Brain pericyte (primary cell): Measurements from ENCODE around the gene ALLC.
"Not testable (repeated sequence)": the region's sequence is repeated elsewhere in the genome, so short reads cannot be mapped to it uniquely, and the experiment has no call there.

Experiments used
- DNase-seq: peaks from one replicate; pipeline ENCODE4 v3.0.0-alpha.2; 2012; ENCODE audit warnings: low read depth, low spot score

Gene ALLC

DNA sequence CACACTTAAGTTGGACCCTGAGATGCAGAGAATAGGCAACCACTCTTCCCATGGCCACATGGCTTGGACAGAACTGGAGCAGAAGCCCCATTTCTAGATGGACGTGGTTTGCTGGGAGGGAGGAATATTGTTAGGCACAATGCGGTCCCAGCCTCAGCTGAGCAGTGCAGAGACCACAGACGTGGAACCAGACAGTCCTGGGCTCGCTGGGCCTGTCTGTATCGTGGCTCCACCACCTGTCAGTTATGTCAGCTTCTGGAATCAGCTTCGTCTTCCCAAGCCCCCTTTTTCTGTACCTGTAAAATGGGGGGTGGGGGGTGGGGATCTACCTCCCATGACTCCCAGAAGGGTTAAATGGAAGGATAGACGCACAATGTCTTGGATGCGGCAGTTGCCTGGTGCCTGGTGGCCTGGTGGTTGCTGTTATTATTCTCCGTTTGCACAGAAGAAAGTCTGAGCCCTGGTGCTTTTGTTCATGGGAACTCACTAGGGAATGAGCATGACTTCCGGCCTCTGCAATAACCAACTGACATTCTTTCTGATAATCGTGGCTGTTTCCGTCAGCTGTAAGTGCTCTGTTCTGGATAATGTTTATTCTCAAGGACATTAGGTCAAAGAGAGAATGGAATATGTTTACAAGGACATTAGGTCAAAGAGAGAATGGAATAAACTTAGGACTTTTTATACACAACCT lies 31.7 kb upstream of the ALLC start:
- no peak for DNase-seq

DNA sequence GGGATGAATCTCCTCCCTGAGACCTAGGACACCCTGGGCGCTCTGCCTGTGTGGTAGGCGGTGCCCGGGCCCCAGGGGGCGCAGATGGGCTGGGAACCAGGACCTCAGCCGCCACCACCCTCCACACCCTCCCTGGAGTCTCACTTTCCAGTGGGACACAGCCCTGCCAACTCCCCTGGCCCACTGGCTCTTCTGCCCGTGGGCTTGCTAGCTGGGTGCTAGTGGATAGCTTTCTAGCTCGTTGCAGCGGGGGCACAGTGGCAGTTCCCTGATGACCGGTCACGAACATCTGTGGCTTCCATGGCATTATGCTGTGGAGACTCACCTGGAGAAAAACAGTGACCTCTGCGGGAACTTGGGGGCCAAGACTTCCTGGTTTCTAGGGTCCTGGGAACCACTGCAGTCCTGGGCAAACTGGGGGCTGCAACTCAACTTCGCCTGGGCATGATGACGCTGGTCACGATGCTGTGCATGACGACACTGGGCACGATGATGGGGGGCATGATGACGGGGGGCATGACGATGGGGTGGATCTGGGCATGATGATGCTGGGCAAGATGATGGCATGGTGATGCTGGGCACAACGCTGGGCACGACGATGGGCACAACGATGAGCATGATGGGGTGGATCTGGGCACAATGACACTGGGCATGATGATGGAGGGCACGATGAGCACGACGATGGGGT lies 31.0 kb upstream of the ALLC start:
- DNase-seq, result no peak

DNA sequence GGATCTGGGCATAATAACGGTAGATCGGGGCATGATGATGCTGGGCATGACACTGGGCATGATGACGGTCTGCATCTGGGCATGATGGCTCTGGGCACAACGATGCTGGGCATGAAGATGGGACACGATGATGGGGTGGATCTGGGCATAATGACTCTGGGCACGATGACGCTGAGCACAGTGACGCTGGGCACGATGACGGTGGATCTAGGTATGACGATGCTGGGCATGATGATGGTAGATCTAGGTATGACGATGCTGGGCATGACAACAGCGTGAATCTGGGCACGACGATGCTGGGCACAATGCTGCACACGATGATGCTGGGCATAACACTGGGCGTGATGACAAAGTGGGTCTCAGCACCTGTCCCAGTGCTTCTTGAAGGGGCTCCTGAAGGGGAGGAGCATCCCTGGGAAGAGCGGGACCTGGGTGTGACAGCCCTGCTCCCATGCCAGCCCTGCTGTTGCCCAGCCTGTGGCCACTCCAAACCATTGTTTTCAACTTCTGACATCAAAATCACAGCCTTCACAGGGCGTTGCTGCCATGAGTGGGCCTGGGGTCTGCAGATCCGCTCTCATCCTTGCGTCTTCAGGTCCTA lies 30.4 kb upstream of the ALLC start:
- no peak for DNase-seq

DNA sequence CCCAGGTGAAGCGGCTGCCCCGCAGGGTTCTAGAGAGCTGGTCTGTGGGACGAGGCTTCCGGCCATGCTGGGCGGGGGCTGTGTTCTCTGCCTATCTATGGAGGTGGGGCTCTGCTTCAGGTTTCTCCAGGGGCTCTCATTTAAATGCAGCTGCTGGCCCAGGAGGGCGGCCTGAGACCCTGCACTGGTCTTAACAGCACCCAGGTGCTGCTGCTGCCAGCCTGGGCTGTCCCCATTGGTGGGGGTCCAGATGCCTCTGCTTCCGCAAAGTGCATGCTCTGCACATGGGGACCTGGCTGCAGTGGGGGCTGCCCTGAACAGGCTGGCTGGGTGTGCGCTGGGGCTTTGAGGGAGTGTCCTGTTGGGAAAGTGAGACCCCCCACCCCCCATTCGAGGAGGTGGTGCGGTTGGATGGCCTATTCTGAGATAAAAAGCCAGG lies 29.7 kb upstream of the ALLC start:
- no peak for DNase-seq

DNA sequence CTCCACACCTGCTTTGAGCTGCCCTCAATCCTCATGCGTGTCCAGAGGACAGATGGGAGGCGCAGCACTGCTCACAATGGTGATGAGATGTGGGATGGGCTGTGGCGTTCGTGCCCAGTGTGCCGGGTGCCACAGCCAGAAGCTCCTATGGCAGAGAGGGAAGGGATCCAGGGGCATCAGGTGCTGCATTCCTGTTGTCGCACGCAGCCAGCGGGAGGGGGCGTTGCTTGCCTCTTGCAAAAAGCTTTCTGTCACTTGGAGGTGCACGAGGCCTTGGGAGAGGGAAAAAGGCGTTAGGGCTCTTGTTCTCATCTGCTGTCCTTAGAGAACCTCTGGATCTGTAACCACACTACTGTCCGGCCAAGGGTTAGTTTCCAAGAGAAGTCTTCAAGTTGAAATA lies 29.2 kb upstream of the ALLC start:
- DNase-seq, result no peak

DNA sequence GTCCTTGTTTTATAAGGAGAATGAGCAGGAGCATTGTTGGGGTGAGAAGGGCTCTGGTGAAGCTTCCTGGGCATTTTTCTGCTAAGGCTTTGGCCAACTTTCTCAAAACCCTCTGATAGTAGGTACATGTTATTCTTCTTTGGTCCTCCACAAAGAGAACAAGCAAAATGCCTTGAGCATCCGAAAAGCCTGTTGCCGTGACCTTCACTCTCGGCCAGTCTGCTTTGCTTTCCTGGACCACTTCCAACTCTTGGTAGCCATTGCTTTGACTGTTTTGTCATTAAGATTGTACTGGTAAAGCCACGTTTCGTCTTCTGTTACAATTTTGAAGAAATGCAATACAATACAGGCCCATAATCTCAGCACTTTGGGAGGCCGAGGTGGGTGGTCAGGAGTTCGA lies 27.4 kb upstream of the ALLC start:
- DNase-seq, result no peak

DNA sequence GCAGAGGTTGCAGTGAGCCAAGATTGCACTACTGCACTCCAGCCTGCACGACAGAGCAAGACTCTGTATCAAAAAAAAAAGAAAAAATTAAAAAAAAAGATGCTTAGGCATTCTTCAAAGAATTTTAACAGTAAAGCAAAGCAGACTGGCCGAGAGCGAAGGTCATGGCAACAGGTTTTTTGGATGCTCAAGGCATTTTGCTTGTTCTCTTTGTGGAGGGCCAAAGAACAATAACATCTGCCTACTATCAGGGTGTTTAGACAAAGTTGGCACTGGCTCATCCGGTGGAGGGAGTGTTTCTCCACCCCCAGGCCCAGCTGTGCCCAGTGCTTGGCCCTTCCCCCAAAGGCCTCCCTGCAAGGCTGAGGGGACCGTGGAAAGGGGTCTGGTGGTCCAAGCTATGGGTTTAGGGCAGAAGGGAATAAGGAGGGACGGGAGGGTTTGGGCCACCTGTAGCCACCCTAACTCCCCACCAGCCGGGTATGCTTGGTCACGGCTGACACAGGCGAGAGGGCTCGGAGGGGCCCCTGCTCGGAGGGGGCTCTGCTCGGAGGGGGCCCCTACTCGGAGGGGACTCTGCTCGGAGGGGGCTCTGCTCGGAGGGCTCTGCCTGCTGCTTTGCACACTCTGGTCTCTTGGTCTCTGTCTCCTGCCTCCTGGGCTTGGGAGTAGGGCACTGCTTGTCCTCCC lies 26.7 kb upstream of the ALLC start:
- DNase-seq, result no peak

DNA sequence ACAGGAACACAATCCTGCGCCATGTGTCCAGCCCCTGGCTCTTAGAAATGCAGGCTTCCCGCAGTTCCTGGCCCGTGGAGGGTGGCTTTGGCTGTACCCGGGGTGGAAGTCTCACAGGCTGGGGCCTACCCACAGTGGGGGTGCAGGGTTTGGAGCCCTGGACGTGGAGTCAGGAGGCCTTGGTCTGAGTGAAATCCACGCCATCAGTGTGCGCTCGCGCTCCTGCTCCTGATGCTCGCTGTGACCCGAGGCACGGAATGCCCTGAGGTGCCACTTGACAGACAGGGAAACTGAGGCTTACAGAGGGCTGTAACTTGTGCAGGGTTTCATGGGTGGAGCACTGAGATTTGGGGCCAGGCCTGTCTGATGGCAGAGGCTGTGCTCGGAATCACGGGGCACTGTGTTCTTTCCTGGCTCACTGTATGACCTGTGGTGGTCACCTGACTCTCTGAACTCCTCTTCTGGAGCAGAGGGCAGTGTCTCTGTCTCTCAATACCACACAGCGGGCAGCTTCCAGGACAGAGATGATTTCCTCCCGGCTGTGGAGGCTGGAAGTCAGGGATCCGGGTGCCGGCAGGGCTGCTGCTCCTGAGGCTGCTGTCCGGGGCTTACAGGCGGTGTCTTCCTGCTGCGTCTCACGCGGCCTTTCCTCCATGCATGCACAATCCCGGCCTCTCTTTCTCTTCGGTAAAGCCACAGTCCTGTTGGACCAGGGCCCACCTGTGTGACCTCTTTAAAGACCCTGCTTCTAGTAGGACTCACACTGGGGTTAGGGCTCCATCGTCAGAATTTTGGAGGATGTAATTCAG lies 25.9 kb upstream of the ALLC start:
- no peak for DNase-seq

DNA sequence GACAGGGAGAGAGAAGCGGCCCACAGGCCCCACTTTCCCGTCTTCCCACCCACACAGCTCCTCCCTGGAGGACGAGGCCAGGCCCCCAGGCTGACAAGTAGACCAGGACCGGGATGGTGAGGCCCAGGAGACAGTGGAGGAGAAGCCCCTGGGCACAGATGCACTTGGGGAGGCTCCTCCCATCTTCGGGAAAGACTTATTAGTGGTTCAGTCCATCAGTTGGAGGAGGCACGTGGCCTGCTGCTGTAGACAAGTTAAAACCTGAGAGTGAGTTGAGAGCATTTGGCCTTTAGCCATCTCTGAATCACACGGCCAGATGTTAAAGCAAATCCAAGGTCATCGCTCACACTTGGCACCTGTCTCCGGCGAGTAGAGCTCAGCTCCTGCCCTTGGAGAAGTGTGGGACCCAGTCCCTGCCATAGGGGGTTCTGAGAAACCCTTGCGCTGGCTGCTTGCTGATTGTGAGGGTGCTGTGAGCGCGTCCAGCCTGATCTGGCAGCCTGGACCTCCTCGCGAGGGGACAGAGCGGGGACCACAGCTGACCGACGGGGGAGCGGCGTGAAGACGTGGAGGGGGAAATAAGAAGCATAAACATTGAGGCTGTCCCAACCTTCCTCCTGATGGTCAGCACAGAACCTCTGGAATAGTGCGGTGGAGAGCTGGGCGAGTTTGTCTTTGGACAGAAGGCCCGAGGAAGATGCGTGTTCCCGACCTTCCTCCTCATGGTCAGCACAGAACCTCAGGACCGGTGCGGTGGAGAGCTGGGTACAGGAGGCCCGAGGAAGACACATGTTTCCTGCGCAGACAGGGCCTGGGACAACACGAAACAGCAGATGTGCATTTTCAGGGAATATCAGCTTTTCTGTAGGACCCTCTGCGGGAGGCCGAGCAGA lies 24.7 kb upstream of the ALLC start:
- no peak for DNase-seq

DNA sequence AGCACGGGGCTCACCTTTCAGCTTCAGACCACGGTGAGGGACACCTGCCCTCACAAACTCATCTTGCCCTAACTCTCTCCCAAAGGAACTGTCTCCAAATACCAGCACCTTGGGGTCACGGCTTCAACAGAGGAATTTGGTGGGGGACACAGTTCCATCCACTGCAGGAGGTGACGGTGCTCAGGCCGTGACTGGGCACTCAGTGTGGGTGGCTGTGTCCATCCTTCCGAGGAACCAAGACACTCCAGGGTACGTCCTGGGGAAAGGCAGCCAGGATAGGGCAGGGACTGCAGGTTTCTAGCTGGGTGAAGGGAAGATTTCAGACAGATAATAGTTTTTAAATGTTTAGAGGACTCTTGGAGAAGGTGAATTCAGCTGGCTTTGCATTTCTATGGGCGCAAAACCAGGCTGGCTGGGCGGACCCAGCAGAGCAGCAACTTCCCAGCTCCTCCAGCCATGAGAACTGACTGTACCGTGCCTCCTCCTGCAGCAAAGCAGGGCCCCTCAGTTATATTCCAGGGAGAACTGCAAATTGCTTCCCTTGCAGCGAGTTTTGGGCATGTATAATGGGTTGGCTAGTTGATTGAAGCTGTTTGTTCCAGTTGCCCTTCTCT lies 23.9 kb upstream of the ALLC start:
- DNase-seq, result no peak

DNA sequence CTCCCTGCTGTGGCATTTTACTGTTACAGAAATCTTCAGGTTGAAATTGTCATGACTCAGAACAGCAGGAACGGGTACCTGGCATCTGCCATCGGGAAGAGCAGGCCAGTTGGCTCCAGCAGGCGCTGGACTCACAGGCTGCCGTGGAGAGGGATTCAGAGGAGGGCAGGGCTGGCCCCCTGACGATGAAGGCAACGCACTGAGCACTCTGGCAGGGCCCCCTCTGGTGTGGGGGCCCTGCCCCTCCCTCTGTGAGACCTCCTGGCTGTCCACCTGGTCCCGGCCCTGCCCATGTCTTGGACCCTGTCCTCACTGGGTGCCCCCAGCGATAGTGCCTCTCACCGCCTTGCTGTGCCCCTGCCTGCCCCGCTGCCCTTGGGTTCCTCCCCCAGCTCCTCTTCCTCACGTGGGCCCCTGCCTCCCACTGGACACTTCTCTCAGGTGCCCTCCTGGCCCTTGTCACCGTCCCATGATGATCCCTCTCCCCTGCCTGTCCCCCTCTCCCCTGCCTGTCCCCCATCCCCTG lies 23.3 kb upstream of the ALLC start:
- DNase-seq, result no peak

DNA sequence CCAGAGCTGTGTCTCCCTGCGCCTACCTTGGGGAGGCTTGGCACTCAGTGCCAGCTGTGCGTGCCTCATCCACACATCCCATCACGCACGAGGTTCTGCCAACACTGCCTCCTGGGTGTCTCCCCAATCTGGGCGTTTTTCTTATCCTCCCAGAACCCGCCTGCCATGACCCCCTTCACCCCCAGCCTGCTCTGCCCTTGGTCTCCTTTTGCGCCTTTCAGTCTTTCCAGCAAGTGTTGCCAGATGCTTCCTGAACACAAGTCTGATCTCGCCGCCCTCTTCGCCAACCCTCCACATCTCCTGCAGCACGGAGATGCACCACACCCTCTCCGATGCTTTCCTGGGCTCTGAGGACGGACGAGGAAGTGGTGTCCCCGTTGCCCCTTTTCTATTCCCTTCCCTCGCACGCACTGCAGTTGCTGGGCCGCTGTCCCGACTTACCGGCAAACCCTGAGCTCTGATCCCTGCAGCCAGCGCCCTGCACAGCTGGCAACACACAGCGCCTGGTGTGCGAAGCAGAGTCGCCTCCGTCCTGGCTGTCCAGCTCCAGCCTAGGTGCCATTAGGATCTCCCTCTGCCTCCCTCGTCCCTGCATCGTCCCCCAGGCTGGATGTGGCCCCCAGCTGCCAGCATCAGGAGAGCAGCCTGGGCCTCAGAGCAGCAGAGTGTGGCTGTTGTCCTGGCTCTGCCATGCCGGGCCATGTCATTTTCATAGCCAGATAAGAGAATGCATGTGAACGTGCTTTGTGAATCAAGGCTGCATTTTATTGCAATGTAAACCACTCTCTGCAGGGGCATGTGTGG lies 22.6 kb upstream of the ALLC start:
- no peak for DNase-seq

DNA sequence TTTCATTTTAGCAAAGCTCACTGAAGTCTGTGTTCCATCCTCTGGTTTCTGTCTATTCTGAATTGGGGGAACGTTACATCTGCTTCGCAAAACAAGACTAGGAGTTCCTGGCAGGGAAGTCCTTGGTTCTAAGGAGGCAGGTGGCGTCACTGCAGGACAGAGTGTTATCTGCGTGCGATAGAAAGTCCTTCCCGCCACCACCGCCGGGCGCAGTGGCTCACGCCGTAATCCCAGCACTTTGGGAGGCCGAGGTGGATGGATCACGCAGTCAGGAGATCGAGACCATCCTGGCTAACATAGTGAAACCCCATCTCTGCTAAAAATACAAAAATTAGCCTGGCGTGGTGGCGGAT lies 22.0 kb upstream of the ALLC start:
- not testable (repeated sequence) for DNase-seq

DNA sequence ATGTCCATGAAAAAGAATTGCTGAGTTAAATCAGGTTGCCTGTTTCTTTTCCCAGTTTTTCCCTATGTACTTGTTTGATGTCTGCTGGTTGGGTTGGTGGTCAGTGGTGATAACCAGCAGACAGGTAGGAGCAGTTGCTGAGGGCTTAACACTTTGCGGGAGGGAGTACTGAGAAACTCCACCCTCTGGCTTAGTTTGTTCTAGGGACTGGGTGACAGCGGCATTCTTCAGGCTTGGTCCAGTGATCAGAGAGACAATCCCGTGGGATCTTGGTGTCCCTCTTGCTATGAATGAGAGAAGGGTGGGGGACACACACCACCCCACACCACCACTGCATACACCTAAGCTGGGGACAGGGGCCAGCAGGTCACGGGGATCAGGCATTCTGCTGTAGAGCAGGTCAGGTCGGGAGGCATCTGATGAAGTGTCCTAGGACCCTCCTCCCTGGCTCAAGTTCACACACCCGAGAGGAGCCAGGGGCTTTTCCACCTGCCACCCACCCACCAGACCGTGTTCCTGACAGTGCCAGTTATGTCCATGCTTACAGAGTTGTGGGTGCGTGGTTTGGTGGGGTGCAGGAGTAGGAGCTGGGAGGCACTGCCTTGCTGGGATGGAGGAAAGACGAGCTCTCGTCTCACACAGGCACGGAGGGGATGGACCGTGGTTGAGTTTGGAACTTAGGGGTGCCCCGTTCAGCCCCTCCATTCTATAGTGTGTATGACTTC lies 21.3 kb upstream of the ALLC start:
- no peak for DNase-seq

DNA sequence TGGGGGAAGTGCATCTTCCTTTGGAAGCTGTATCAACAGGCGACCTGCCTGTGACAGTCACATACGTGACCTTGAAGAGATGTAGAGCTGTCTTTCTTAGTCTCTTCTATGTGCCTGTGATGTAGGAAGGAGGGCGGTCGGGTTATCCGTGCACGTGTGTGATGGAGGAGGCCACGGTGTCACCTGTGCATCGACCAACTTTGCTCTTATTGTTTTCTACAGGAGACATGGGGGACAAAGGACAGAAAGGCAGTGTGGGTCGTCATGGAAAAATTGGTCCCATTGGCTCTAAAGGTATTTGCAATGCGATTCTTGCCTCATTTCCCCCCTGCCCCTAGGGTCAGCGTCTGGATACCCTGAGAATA lies 20.7 kb upstream of the ALLC start:
- no peak for DNase-seq

DNA sequence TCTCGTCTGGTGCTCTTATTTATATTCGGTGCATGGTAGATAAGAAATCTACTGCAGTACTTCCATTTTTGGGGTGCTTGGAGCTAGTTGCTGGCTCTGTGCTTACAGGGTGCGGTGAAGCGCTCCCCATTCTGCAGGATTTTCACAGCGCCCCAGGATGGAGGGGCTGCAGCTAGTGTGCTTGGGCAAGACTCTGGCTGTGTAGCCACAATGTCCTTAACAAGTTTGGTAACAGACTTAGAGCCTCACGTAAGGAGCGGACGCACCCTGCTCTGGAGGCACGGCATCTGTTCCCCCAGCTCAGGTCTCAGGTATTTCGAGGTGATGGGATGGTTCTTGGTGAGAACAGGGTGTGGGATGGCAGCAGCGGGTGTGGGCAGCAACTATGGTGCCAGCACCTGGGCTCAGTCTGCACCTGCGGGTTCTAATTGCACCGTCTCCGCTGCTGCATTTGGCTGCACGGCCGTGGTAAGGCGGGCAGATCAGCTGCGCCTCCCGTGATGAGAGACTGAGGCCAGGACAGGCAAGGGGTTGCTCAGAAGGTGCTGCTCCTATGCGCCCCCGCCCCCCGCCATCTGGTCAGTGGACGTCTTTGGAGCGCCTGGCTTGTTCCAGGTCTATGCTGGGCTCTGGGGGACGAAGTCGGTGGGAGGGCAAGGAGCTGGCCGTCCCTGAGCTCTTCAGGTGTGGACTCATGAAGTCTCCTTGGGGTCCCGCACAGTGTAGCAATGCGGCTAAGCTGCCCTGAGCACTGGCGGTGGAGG lies 20.1 kb upstream of the ALLC start:
- no peak for DNase-seq

DNA sequence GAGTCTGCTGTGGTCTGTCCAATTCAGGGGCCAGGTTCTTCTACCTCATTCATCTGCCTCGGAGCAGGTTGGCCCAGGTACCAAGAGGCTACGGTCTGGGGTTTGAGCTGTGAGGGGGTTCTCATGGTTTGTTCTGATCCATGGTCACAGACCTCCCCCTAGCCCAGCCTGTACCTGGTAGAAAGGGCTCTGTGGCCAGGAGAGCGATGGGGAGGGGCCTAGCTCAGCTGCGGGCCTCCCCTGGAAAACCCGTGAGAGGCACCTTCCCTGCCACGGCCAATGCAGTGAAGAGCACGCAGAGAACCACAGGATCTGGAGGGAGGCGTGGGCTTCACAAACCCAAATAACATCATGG lies 19.6 kb upstream of the ALLC start:
- no peak for DNase-seq

DNA sequence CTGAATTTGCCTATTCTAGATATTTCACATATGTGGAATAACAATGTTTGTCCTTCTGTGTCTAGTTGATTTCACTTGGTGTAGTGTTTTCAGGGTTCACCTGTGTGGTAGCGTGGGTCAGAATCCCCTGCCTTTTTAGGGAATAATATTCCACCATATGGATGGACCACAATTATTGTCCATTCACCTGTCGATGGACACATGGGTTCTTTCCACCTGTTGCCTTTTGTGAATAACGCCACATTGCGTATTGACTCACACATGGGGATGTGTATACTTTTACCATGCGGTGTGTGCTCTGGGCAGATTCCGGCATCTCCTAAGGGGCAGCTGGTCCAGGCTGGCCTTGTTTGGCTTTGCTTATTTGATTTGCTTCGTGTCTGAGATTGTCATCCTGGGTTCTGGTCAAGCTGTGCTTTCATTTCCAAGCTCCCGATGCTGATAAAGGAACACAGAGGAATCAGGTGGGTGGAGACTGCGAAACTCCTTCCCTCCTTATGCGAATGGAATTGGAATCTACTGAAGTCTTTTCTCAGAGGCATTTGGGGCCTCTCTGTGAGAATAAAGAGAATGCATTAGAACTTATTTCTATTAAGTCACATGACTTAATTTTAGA lies 18.9 kb upstream of the ALLC start:
- DNase-seq, result no peak
